SK-N-MC (cell line): ENCODE measurements around the gene BMPR1B.

Experiments
- DNase-seq: peaks from one replicate; pipeline ENCODE4 v3.0.0-alpha.2; 2011; ENCODE audit warnings: low read depth, low spot score
- H3K27ac ChIP-seq: fragments of 200-600 bp; sonication (generic); 2 replicates; pipeline ENCODE4 v1.5.1; 2016; ENCODE audit warnings: mixed run types
- H3K36me3 ChIP-seq: fragments of 200-600 bp; sonication (generic); 2 replicates; pipeline ENCODE4 v1.6.1; 2017; ENCODE audit warnings: antibody characterized with exemption, low read length, mixed read lengths; ENCODE audit not compliant: insufficient read depth
- H3K4me3 ChIP-seq: fragments of 200-600 bp; sonication (generic); 2 replicates; pipeline ENCODE4 v1.5.1; 2016
- H3K9ac ChIP-seq: fragments of 200-600 bp; sonication (generic); 2 replicates; pipeline ENCODE4 v1.8.0; 2017; ENCODE audit warnings: mixed run types, mixed read lengths; ENCODE audit not compliant: insufficient read length
- H3K9me3 ChIP-seq: fragments of 200-600 bp; sonication (generic); 2 replicates; pipeline ENCODE4 v1.6.1; 2017; ENCODE audit warnings: low read depth, mild to moderate bottlenecking, antibody characterized with exemption, low read length, moderate library complexity, mixed read lengths
- EZH2 ChIP-seq: fragments of 200-600 bp; sonication (generic); IDR thresholded peaks from one replicate; pipeline ENCODE4 v1.6.1; 2017; ENCODE audit warnings: antibody characterized with exemption
- FOXP2 ChIP-seq: optimal IDR thresholded peaks from 2 replicates; pipeline ENCODE3; 2011; ENCODE audit warnings: mild to moderate bottlenecking, moderate library complexity; ENCODE audit not compliant: insufficient read depth; ENCODE audit errors: extremely low read length, control extremely low read depth
- POLR2AphosphoS5 ChIP-seq: IDR thresholded peaks from 2 replicates; pipeline ENCODE4 v1.6.1; 2012; ENCODE audit warnings: mild to moderate bottlenecking, low read depth, low read length, borderline replicate concordance

Gene BMPR1B

GRCh38 chr4:95105112-95105511 lies 347.4 kb downstream of the BMPR1B start:
- Histone ChIP-seq H3K27ac (no peak overlapping the region), H3K4me3 (no peak overlapping the region), H3K9ac (no peak overlapping the region), H3K36me3 (no peaks in the 10 kb centered on the region), H3K9me3 (no peaks in the 10 kb centered on the region)
- TF ChIP-seq POLR2AphosphoS5, result no peak
- TF ChIP-seq FOXP2, result no peak
- TF ChIP-seq EZH2, result no peak
- DNase-seq, result no peak

DNA sequence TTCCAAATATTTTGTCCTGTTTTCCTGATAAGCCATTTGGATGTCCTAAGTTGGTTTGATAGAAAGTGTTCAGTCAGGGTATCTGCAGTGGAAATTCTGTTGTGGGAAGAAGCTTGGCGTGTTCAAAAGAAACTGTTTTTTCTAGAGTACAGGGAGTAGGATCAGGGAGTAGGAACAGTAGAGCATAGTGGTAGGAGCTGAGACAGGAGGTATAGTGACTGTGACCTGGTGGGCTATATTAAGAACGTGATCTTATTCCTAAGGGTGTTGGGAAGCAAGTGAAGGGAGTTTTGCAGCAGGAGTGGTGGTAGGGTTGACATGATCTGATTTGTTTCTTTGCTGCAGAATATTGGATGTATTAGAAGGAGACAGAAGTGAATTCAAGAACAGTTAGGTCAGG lies 348.2 kb downstream of the BMPR1B start:
- DNase-seq, result no peak
- H3K9ac ChIP-seq, result no peak overlapping the region
- H3K9me3 ChIP-seq, result no peaks in the 10 kb centered on the region
- TF ChIP-seq FOXP2, result no peak
- no peak for TF ChIP-seq POLR2AphosphoS5
- no peak for TF ChIP-seq EZH2
- no peak overlapping the region for H3K4me3 ChIP-seq
- no peak overlapping the region for H3K27ac ChIP-seq
- no peaks in the 10 kb centered on the region for H3K36me3 ChIP-seq

DNA sequence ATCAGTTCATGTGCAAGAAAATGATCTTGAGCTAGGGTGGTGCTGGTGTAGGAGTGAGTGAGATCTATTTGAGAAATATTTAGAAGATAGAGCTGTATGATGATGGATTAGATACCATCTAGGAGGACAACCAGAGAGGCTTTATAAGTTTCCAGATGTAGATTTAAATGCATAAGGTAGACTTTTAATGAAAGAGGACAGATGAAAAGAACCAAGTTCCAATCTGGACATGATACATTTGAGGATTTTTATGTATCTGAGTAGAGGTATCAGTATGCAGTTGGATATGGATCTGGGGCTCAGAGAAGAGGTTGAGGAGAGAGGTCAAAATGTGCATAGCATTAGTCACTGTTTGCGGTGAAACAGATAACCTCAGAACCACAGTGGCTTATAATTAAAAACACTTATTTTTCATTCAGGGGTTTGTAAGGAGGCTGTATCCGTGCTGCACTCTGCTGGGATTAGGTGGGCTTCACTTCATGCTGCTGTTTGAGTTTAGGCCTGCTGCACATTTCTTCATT lies 348.7 kb downstream of the BMPR1B start:
- DNase-seq, result no peak
- no peaks in the 10 kb centered on the region for H3K9me3 ChIP-seq
- no peaks in the 10 kb centered on the region for H3K36me3 ChIP-seq
- H3K9ac ChIP-seq, result no peak overlapping the region
- no peak for TF ChIP-seq POLR2AphosphoS5
- H3K27ac ChIP-seq, result no peak overlapping the region
- H3K4me3 ChIP-seq, result no peak overlapping the region

- H3K36me3 ChIP-seq, result no peaks in the 10 kb centered on the region
- H3K27ac ChIP-seq, result no peak overlapping the region
These were observed 349.2 kb downstream of the BMPR1B start for GRCh38 chr4:95107004-95107403.

GRCh38 chr4:95107635-95108034 lies 349.9 kb downstream of the BMPR1B start:
- no peak for TF ChIP-seq FOXP2
- TF ChIP-seq EZH2, result no peak
- no peak for TF ChIP-seq POLR2AphosphoS5
- DNase-seq, result no peak
- Histone ChIP-seq H3K4me3 (no peak overlapping the region), H3K27ac (no peak overlapping the region), H3K9ac (no peak overlapping the region), H3K36me3 (no peaks in the 10 kb centered on the region), H3K9me3 (no peaks in the 10 kb centered on the region)

More at GRCh38 chr4:95107004-95107403, 349.2 kb downstream of the BMPR1B start:
- Histone ChIP-seq H3K4me3 (no peak overlapping the region), H3K9ac (no peak overlapping the region), H3K9me3 (no peaks in the 10 kb centered on the region)
- no peak for TF ChIP-seq FOXP2
- no peak for TF ChIP-seq EZH2
- no peak for TF ChIP-seq POLR2AphosphoS5
- DNase-seq, result no peak

GRCh38 chr4:95108883-95109421 lies 351.2 kb downstream of the BMPR1B start:
- DNase-seq, result no peak
- Histone ChIP-seq H3K27ac (no peak overlapping the region), H3K9ac (no peak overlapping the region), H3K4me3 (no peak overlapping the region), H3K36me3 (no peaks in the 10 kb centered on the region), H3K9me3 (no peaks in the 10 kb centered on the region)
- TF ChIP-seq POLR2AphosphoS5 (no peak), FOXP2 (no peak), EZH2 (no peak)

DNA sequence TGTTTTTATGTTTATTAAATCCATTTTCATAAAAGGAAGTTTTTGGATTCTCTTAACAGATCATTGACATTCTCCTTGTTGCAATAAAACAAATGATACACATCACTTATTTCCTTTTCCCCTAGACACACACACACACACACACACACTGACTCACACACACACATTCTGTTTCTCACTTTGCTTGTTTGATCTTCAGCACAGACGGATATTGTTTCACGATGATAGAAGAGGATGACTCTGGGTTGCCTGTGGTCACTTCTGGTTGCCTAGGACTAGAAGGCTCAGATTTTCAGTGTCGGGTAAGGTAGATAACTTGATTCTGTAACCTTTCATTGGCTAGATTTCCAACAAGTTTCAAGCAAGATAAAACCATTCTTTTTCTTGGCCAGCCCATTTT lies 356.8 kb downstream of the BMPR1B start:
- no peaks in the 10 kb centered on the region for H3K36me3 ChIP-seq
- no peak overlapping the region for H3K27ac ChIP-seq
- no peak overlapping the region for H3K4me3 ChIP-seq
- no peaks in the 10 kb centered on the region for H3K9me3 ChIP-seq
- no peak overlapping the region for H3K9ac ChIP-seq
- TF ChIP-seq FOXP2, result no peak
- no peak for TF ChIP-seq EZH2
- no peak for TF ChIP-seq POLR2AphosphoS5
- no peak for DNase-seq

GRCh38 chr4:95118497-95118896 lies 360.7 kb downstream of the BMPR1B start:
- Histone ChIP-seq H3K9me3 (no peaks in the 10 kb centered on the region), H3K27ac (no peak overlapping the region), H3K4me3 (no peak overlapping the region), H3K9ac (no peak overlapping the region), H3K36me3 (no peaks in the 10 kb centered on the region)
- TF ChIP-seq POLR2AphosphoS5, result no peak
- no peak for DNase-seq

DNA sequence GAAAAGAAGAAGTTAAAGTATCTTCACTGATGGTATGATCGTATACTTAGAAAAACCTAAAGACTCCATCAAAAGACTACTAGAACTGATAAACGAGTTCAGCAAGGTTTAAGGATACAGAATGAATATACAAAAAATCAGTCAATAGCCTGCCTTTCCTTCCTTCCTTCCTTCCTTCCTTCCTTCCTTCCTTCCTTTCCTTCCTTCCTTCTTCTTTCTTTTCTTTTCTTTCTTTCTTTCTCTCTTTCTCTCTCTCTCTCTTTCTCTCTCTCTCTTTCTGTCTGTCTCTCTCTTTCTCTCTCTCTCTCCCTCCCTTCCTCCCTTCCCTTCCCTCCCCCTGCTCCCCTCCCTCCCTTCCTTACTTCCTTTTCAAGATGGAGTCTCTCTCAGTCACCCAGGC lies 362.7 kb downstream of the BMPR1B start:
- Histone ChIP-seq H3K4me3 (no peak overlapping the region), H3K9ac (no peak overlapping the region), H3K36me3 (no peaks in the 10 kb centered on the region), H3K9me3 (no peaks in the 10 kb centered on the region), H3K27ac (no peak overlapping the region)
- no peak for TF ChIP-seq FOXP2
- no peak for TF ChIP-seq POLR2AphosphoS5
- no peak for DNase-seq

- Histone ChIP-seq H3K9ac (no peak overlapping the region), H3K4me3 (no peak overlapping the region), H3K27ac (no peak overlapping the region), H3K9me3 (no peaks in the 10 kb centered on the region), H3K36me3 (no peaks in the 10 kb centered on the region)
- TF ChIP-seq FOXP2, result no peak
- TF ChIP-seq EZH2, result no peak
- TF ChIP-seq POLR2AphosphoS5, result no peak
- DNase-seq, result no peak
These were observed 364.2 kb downstream of the BMPR1B start for GRCh38 chr4:95122001-95122400.
